A549 (cell line): Measurements from ENCODE around the gene RFLNA. TPM values are rescaled to one million over a fixed set of nuclear protein-coding genes. Genes with fewer than 3 reads are reported as not detected.

Experiments
- ATAC-seq, 2 experiments: fragments of 200-7000 bp in 1 of 2; fragments of >200 bp in 1 of 2; cut with Nextera tagmentation in 1 of 2; cut with Tn5 transposase in 1 of 2; 3 replicates each; pipeline versions ENCODE4 v1.8.0 to v1.9.1; 2018 to 2020; ENCODE audit warnings: mild to moderate bottlenecking in 1 of 2, moderate library complexity in 1 of 2
- CTCF ChIA-PET: fragments of 300-600 bp; sonication (Branson Sonifier 250); formaldehyde crosslinking; extraction: SDS; loops from one replicate; lab custom pipeline; 2021; ENCODE audit warnings: antibody characterized with exemption, inconsistent platforms; lab: Yijun Ruan, JAX
- POLR2A ChIA-PET: fragments of 350-600 bp; formaldehyde crosslinking; extraction: SDS; loops from one replicate; lab custom pipeline; 2021; ENCODE audit warnings: antibody characterized with exemption, inconsistent platforms; lab: Yijun Ruan, JAX
- DNase-seq, 2 experiments: peaks; one replicate each; pipeline versions ENCODE4 v3.0.0 to v3.0.0-alpha.2; 2011 to 2016; ENCODE audit warnings: low read depth in 1 of 2, low spot score in 1 of 2
- FAIRE-seq: peaks from 2 replicates; lab custom pipeline; 2011; peaks lifted over from hg19 to GRCh38; lab: Jason Lieb, UNC
- H3K27ac ChIP-seq, 2 experiments: fragments of >200 bp; sonication (Bioruptor Twin); formaldehyde crosslinking; 3 replicates each; pipeline ENCODE4 v1.5.1; 2016 to 2017
- H3K4me1 ChIP-seq: fragments of >200 bp; sonication (Bioruptor Twin); formaldehyde crosslinking; 3 replicates; pipeline ENCODE4 v1.6.1; 2016
- H3K4me2 ChIP-seq: fragments of >200 bp; sonication (Bioruptor Twin); formaldehyde crosslinking; 3 replicates; pipeline ENCODE4 v1.6.1; 2016
- H3K4me3 ChIP-seq: fragments of >200 bp; sonication (Bioruptor Twin); formaldehyde crosslinking; 3 replicates; pipeline ENCODE4 v1.5.1; 2016
- H3K9me3 ChIP-seq: fragments of >200 bp; sonication (Bioruptor Twin); formaldehyde crosslinking; 3 replicates; pipeline ENCODE4 v1.6.1; 2016
- BHLHE40 ChIP-seq: IDR thresholded peaks from 2 replicates; pipeline ENCODE4 v1.6.1; 2012; ENCODE audit warnings: low read depth, low read length, inconsistent platforms
- CBX8 ChIP-seq: fragments of 200-600 bp; sonication (generic); IDR thresholded peaks from 2 replicates; pipeline ENCODE4 v1.6.1; 2016
- CHD2 ChIP-seq: fragments of 150-350 bp; IDR thresholded peaks from 2 replicates; pipeline ENCODE4 v1.6.1; 2014; ENCODE audit warnings: low read length; ENCODE audit not compliant: partially characterized antibody
- CHD4 ChIP-seq: fragments of 200-600 bp; sonication (generic); IDR thresholded peaks from 2 replicates; pipeline ENCODE4 v1.6.1; 2016; ENCODE audit warnings: antibody characterized with exemption, mild to moderate bottlenecking, borderline replicate concordance
- FOSB ChIP-seq: fragments of 250-450 bp; sonication (Bioruptor Pico); IDR thresholded peaks from 2 replicates; pipeline ENCODE4 v1.5.0; 2020; ENCODE audit warnings: mild to moderate bottlenecking, moderate library complexity
- FOSL2 ChIP-seq, 2 experiments: fragments of 450-650 bp in 1 of 2; fragments of >200 bp in 1 of 2; sonication (Bioruptor Twin) in 1 of 2; formaldehyde crosslinking; IDR thresholded peaks; 2 replicates each; pipeline versions ENCODE4 v1.5.0 to v1.6.1; 2016 to 2020; ENCODE audit warnings: mild to moderate bottlenecking in 1 of 2, moderate library complexity in 1 of 2
- FOXS1 ChIP-seq: fragments of 250-450 bp; sonication (Bioruptor Pico); IDR thresholded peaks from 2 replicates; pipeline ENCODE4 v1.5.0; 2020; ENCODE audit warnings: mild to moderate bottlenecking, moderate library complexity
- GATA3 ChIP-seq: IDR thresholded peaks from 2 replicates; pipeline ENCODE4 v1.6.1; 2012; ENCODE audit warnings: borderline replicate concordance
- HOXA7 ChIP-seq: fragments of 250-450 bp; sonication (Bioruptor Pico); IDR thresholded peaks from 2 replicates; pipeline ENCODE4 v1.5.0; 2020; ENCODE audit warnings: mild to moderate bottlenecking, moderate library complexity
- HOXB13 ChIP-seq: fragments of 250-450 bp; sonication (Bioruptor Pico); IDR thresholded peaks from 2 replicates; pipeline ENCODE4 v1.5.0; 2020; ENCODE audit warnings: low read depth, mild to moderate bottlenecking, moderate library complexity
- KDM1A ChIP-seq: fragments of 200-600 bp; sonication (generic); IDR thresholded peaks from 2 replicates; pipeline ENCODE4 v1.6.1; 2016; ENCODE audit warnings: low read depth, mild to moderate bottlenecking
- MYC ChIP-seq: IDR thresholded peaks from 2 replicates; pipeline ENCODE4 v1.6.1; 2012; ENCODE audit warnings: mild to moderate bottlenecking, inconsistent platforms, low read length, improper control_type of control experiment, borderline replicate concordance
- NFE2L2 ChIP-seq: fragments of 150-350 bp; conservative IDR thresholded peaks from 2 replicates; pipeline ENCODE4 v1.6.1; 2014; ENCODE audit warnings: low read length
- NR3C1 ChIP-seq: fragments of >200 bp; sonication (Bioruptor Twin); formaldehyde crosslinking; IDR thresholded peaks from 3 replicates; pipeline ENCODE4 v1.6.1; 2017
- POLR2A ChIP-seq: IDR thresholded peaks from 2 replicates; pipeline ENCODE4 v1.6.1; 2012; ENCODE audit warnings: mild to moderate bottlenecking, low read length
- POLR2AphosphoS2 ChIP-seq: conservative IDR thresholded peaks from 2 replicates; pipeline ENCODE4 v1.6.1; 2012; ENCODE audit warnings: low read length, improper control_type of control experiment, inconsistent platforms
- RCOR1 ChIP-seq: fragments of 150-350 bp; IDR thresholded peaks from 2 replicates; pipeline ENCODE4 v1.6.1; 2014; ENCODE audit warnings: antibody characterized with exemption, low read length, low read depth
- RNF2 ChIP-seq: fragments of 200-600 bp; sonication (generic); IDR thresholded peaks from 2 replicates; pipeline ENCODE4 v1.6.1; 2016; ENCODE audit warnings: low read depth, mild to moderate bottlenecking, antibody characterized with exemption, moderate library complexity, borderline replicate concordance
- SREBF2 ChIP-seq: fragments of 450-650 bp; IDR thresholded peaks from 2 replicates; pipeline ENCODE4 v1.6.1; 2014; ENCODE audit warnings: mild to moderate bottlenecking, moderate library complexity
- ZC3H11A ChIP-seq: fragments of 450-650 bp; IDR thresholded peaks from 2 replicates; pipeline ENCODE4 v1.6.1; 2014; ENCODE audit warnings: antibody characterized with exemption, mild to moderate bottlenecking
- ZSCAN20 ChIP-seq: fragments of 250-450 bp; sonication (Bioruptor Pico); IDR thresholded peaks from 2 replicates; pipeline ENCODE4 v1.8.0; 2022; ENCODE audit warnings: mild to moderate bottlenecking, moderate library complexity
- WGBS: methylation state at CpG from one replicate; pipeline ENCODE4 v1.1.6; 2017; ENCODE audit errors: missing lambda C conversion rate; 5-methylcytosine and 5-hydroxymethylcytosine counted together
- polyA plus RNA-seq, 4 experiments: library from polyadenylated mRNA; depleted of rRNA in 3 of 4; stranded (reverse); fragments of >200 nt; fragmentation: RNase III in 1 of 4; extraction: RNeasy Plus Mini Kit Qiagen cat#74134 plus additional on column Dnase treatment in 1 of 4; gene quantifications; 2 replicates in 3 of 4; 3 replicates in 1 of 4; pipeline ENCODE4 v1.2.3, GENCODE V29; 2011 to 2017
- TF ChIP-seq, protein P1 (sequence below): IDR thresholded peaks from 2 replicates; pipeline ENCODE4 v1.6.1; 2012; ENCODE audit warnings: low read depth, borderline replicate concordance
- TF ChIP-seq, protein P2 (sequence below): fragments of 150-350 bp; IDR thresholded peaks from 2 replicates; pipeline ENCODE4 v1.6.1; 2014; ENCODE audit warnings: low read depth, mild to moderate bottlenecking, low read length
- TF ChIP-seq, protein P3 (sequence below): IDR thresholded peaks from 2 replicates; pipeline ENCODE4 v1.6.1; 2012
- TF ChIP-seq, protein P4 (sequence below): fragments of 250-450 bp; sonication (Bioruptor Pico); IDR thresholded peaks from 2 replicates; pipeline ENCODE4 v1.5.0; 2020; ENCODE audit warnings: low read depth, mild to moderate bottlenecking, moderate library complexity

RFLNA gene
- polyA plus RNA-seq, 2 of the 4 experiments (the other 2 are of a cell fraction), result not detected

DNA sequence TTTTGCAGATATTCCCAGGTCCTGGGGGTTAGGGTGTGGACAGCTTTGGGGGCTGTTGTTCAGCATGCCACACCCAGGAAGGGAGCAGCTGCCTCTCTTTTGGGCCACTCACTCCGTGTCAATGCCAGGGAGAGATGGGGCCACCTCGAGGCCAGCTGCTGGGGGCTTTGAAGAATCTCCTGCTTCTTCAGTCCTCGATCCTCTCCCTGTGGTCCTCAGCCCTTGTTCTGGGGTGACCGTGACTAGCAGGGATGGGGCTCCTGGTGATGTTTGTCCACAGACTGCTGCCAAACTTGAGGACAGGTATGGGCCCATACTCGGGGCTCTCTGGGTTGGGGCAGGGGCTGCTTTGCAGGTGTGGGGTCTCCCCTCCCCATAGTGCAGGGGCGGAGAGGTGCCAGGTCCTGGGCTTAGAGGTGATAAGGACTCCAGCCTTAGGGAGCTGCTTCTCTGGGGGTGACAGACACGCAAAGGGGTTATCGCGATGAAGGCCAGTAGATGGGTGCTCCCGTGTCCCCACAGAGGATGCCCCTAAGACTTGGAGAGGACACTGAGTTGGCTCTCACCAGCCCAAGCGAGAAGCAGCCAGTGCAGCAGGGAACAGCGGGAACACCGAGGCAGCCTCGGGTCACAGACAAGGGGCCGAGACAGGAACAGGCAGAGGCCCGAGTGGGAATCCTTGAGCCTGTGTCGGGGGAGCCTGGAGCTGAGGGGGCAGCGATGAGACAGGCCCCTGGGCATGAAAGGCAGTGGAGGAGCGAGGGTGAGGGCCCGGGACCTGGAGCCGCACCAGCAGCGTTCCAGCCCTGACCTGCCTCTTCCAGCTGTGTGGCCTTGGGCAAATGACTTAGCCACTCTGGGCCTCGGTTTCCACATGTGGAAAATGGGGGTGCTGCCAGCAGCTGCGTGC is 11.1 kb downstream of the RFLNA start:
- POLR2A ChIA-PET, result no interaction called here
- DNase-seq (no peak), FAIRE-seq (no peak), ATAC-seq (no peak)
- Histone ChIP-seq H3K4me2 (no peak overlapping the region), H3K9me3 (no peaks in the 10 kb centered on the region; the same call in 2 of the 3 replicates), H3K4me1 (no peaks in the 10 kb centered on the region), H3K4me3 (no peak overlapping the region), H3K27ac (no peak overlapping the region)
- CTCF ChIA-PET, result interaction anchor here (1.0 to 2.6 kb wide), 5 partner anchors 25 to 466 kb away, joined by 3 to 9 read pairs (median 4); no protein-coding TSS in a partner anchor
- 62% methylated on average over 18 of the region's 24 CpGs for WGBS
- TF ChIP-seq MYC (no peak), HOXA7 (CRISPR knock-in tag) (no peak), POLR2A (no peak), KDM1A (no peak), RCOR1 (no peak), NR3C1 (no peak), CHD2 (no peak), HOXB13 (no peak), POLR2AphosphoS2 (no peak), FOSB (CRISPR knock-in tag) (no peak), NFE2L2 (no peak), SREBF2 (no peak), ZSCAN20 (no peak)
- TF ChIP-seq, protein P1, sequence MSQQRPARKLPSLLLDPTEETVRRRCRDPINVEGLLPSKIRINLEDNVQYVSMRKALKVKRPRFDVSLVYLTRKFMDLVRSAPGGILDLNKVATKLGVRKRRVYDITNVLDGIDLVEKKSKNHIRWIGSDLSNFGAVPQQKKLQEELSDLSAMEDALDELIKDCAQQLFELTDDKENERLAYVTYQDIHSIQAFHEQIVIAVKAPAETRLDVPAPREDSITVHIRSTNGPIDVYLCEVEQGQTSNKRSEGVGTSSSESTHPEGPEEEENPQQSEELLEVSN, result no peak
- TF ChIP-seq, protein P2, sequence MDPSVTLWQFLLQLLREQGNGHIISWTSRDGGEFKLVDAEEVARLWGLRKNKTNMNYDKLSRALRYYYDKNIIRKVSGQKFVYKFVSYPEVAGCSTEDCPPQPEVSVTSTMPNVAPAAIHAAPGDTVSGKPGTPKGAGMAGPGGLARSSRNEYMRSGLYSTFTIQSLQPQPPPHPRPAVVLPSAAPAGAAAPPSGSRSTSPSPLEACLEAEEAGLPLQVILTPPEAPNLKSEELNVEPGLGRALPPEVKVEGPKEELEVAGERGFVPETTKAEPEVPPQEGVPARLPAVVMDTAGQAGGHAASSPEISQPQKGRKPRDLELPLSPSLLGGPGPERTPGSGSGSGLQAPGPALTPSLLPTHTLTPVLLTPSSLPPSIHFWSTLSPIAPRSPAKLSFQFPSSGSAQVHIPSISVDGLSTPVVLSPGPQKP, result no peak
- TF ChIP-seq, protein P3, sequence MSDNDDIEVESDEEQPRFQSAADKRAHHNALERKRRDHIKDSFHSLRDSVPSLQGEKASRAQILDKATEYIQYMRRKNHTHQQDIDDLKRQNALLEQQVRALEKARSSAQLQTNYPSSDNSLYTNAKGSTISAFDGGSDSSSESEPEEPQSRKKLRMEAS, result no peak

DNA sequence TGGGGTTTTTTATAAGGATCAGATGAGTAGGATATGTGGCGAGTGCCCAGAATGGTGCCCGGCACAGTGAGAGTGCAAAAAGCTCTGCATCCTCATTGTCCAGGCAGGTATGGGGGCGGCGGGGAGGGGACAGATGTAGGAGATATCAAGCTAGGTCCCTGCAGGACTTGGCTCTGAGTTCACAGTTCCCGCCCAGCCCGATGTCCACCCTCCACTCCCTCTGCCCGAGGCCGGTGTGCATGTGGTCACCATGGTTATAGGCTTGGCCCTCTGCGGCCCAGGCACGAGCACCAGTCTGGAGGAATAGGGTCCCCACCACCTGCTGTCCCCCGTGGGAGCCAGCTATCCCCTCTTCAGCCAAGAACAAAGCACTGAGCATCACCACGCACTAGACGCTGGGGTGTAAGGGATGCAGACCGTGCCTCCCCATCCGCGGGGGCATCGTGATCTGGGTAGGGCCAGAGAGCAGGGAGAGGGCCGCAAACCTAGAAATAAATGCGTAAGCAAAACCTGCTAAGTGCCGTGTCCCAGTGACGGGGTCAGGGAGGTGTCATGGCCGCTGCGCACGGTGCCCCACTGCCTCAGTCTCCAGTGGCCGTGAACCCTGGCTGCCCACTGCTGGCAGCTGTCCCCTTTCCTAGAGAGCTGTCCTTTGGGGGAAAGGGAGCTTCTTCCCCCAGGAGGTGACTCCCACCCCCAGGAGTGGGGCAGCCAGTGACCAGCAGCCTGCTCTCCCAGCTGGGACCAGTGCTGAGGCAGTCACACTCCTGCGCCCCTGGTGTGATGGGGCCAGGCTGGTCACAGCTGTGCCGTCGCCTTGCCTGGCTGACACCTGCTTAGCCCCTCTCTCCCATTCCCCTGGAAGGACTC is 12.0 kb downstream of the RFLNA start:
- Histone ChIP-seq H3K4me3 (no peak overlapping the region), H3K4me1 (no peaks in the 10 kb centered on the region), H3K27ac (no peak overlapping the region), H3K4me2 (no peak overlapping the region), H3K9me3 (no peaks in the 10 kb centered on the region; the same call in 2 of the 3 replicates)
- FAIRE-seq, result no peak
- DNase-seq, result no peak
- POLR2A ChIA-PET, result no interaction called here
- no peak for ATAC-seq
- WGBS, result 72% methylated on average over 27 of the region's 28 CpGs
- CTCF ChIA-PET, result interaction anchor here (0.9 to 2.6 kb wide), 3 partner anchors 25 to 274 kb away, joined by 3 to 9 read pairs (median 4); no protein-coding TSS in a partner anchor
- TF ChIP-seq POLR2AphosphoS2 (no peak), POLR2A (no peak), HOXA7 (CRISPR knock-in tag) (no peak), RNF2 (no peak), ZC3H11A (no peak), FOSL2 (IDR thresholded peaks at IDR 0.05) (no peak), FOSL2 (CRISPR knock-in tag; IDR thresholded peaks at IDR 0.05) (no peak), CBX8 (no peak), SREBF2 (no peak), HOXB13 (no peak), FOSB (CRISPR knock-in tag) (no peak), BHLHE40 (no peak), MYC (no peak), FOXS1 (CRISPR knock-in tag) (no peak), GATA3 (no peak), NFE2L2 (no peak), CHD4 (no peak)
- TF ChIP-seq, protein P3, result no peak
- TF ChIP-seq, protein P1, result no peak
- TF ChIP-seq, protein P4, sequence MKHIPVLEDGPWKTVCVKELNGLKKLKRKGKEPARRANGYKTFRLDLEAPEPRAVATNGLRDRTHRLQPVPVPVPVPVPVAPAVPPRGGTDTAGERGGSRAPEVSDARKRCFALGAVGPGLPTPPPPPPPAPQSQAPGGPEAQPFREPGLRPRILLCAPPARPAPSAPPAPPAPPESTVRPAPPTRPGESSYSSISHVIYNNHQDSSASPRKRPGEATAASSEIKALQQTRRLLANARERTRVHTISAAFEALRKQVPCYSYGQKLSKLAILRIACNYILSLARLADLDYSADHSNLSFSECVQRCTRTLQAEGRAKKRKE (CRISPR knock-in tag), result no peak
